Dendritic cell treated with granulocyte-macrophage colony-stimulating factor and Interleukin-4, amounts not matched to agents 40 ng/mL and 50 ng/mL, for 4 days (primary cell): Measurements from ENCODE around the gene MINDY4B.

Experiments used
- H3K27ac Mint-ChIP-seq: one replicate; pipeline ENCODE4 v1.8.0; 2022; ENCODE audit warnings: mild to moderate bottlenecking, mixed read lengths
- H3K27me3 Mint-ChIP-seq: one replicate; pipeline ENCODE4 v1.8.0; 2022; ENCODE audit warnings: mild to moderate bottlenecking, mixed read lengths
- H3K36me3 Mint-ChIP-seq: one replicate; pipeline ENCODE4 v1.8.0; 2022; ENCODE audit warnings: low read depth, mixed read lengths
- H3K4me1 Mint-ChIP-seq: one replicate; pipeline ENCODE4 v1.8.0; 2022; ENCODE audit warnings: low read depth, mixed read lengths
- H3K4me3 Mint-ChIP-seq: one replicate; pipeline ENCODE4 v1.8.0; 2022; ENCODE audit warnings: mild to moderate bottlenecking, moderate library complexity, mixed read lengths
- H3K9me3 Mint-ChIP-seq: one replicate; pipeline ENCODE4 v1.8.0; 2022; ENCODE audit warnings: mixed read lengths
- intact Hi-C: fragments of 100-400 bp; cut with micrococcal nuclease; formaldehyde crosslinking; loops from one replicate; pipeline ENCODE4 v1.15.0; 2022

MINDY4B gene

DNA sequence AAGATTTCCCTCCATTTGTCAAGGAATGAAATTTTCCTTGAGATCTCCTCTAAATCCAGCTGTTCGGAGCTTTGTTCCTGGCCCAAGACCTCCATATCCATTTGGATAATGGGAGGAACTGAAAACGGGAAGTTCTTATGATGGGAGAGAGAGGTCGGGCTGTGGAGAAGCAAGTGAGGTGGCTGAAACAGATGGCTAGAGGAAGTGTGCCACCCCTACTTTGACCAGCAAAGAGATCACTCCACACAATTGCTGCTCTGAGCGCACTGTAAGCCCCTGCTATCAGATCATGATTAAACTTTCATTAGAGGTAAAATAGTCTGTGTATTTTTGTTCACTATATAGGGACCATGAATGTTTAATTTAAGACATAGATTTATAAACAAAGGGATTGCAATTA lies at the start of gene MINDY4B:
TSS of gene MINDY4B (minus strand) at position 101 of the 400 bp plus-strand sequence. CDS start at position 101, 0 bp downstream.
- intact Hi-C loops = no loop called here
- no peak within 1 kb of the TSS for H3K4me3 Mint-ChIP-seq
- H3K4me1 Mint-ChIP-seq = peaks cover 7% of the 10 kb centered on the region
- H3K36me3 Mint-ChIP-seq = no peaks in the 10 kb centered on the region
- no peak within 1 kb of the TSS for H3K27ac Mint-ChIP-seq
- H3K9me3 Mint-ChIP-seq = no peaks in the 10 kb centered on the region
- peaks cover 2% of the 10 kb centered on the region for H3K27me3 Mint-ChIP-seq

DNA sequence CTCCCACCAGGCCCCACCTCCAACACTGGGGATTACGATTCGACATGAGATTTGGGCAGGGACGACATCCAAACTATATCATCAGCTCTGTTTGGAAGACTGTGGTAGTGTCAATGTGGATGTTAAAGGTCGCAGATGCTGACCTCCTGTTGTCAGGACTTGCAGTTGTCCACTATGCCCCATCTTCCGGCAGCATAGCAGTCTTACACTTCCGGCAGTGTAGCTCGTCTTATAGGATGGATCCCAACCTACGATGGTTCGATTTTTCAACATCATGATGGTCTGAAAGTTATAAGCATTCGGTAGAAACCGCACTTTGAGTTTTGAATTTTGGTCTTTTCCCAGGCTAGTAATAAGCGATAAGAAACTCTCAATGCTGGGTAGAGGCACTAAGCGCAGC lies 46.7 kb upstream of the MINDY4B start:
- no peaks in the 10 kb centered on the region for H3K9me3 Mint-ChIP-seq
- H3K27me3 Mint-ChIP-seq = peaks cover 1% of the 10 kb centered on the region
- no peak overlapping the region for H3K27ac Mint-ChIP-seq
- H3K4me3 Mint-ChIP-seq = no peak overlapping the region
- H3K36me3 Mint-ChIP-seq = no peaks in the 10 kb centered on the region
- intact Hi-C loops = no loop called here
- no peaks in the 10 kb centered on the region for H3K4me1 Mint-ChIP-seq

DNA sequence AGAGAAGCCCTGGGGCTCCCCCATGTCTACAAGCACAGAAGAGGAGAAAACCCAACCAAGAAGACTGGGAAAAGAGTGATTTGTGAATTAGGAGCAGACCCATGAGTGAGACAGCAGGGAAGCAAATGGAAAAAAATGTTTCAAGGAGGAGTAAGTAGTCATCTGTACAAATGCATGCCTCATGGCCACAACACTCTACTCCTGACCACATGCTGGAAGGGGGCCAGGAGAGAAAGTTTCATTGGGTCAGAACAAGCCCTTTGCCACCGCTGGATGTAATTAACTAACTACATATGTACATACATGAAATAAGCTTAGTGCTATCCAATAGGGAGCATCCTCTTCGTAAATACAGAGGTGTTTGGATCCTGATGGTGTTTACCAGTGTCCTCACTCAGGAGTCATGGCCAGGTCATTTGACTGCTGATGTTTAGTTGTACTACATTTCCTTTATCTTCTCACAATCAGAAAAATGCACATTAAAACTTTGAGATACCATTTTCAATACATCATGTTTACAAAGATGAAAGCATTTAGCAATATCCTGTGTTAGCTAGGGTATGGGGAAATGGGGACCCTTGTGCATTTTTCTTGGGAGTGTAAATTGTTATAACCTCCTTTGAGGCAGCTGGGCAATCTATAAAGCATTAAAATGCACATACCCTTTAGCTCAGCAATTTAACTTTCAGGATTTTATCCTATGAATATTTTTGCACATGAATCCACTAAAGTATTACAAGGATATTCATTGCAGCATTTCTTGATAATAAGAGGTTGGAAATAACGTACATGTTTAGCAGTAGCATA lies 40.2 kb upstream of the MINDY4B start:
- H3K27me3 Mint-ChIP-seq = no peaks in the 10 kb centered on the region
- H3K4me3 Mint-ChIP-seq = no peak overlapping the region
- H3K36me3 Mint-ChIP-seq = no peaks in the 10 kb centered on the region
- no peaks in the 10 kb centered on the region for H3K4me1 Mint-ChIP-seq
- no peak overlapping the region for H3K27ac Mint-ChIP-seq
- intact Hi-C loops = no loop called here
- H3K9me3 Mint-ChIP-seq = no peaks in the 10 kb centered on the region

DNA sequence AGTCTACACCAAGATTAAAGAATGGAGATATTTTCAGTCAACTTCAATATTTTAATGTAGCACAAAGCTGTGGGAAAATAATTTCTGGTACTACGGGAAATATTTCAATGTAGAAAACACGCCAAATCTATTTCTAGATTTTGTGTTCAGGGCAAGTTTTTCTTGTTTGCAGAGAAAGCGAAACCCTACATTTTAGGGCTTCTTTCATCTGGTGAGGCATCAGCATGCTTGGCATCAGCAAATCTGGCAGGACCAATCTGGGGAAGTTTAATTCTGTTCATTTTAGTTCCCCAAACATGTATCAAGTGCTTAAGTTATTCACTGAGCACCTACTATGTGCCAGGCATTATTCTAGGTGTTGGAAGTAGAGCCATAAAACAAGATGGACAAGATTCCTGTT lies 37.0 kb upstream of the MINDY4B start:
- Mint-ChIP-seq H3K27me3 (no peaks in the 10 kb centered on the region), H3K9me3 (no peaks in the 10 kb centered on the region), H3K36me3 (no peaks in the 10 kb centered on the region), H3K4me3 (no peak overlapping the region), H3K27ac (no peak overlapping the region), H3K4me1 (no peaks in the 10 kb centered on the region)
- intact Hi-C loops = no loop called here

DNA sequence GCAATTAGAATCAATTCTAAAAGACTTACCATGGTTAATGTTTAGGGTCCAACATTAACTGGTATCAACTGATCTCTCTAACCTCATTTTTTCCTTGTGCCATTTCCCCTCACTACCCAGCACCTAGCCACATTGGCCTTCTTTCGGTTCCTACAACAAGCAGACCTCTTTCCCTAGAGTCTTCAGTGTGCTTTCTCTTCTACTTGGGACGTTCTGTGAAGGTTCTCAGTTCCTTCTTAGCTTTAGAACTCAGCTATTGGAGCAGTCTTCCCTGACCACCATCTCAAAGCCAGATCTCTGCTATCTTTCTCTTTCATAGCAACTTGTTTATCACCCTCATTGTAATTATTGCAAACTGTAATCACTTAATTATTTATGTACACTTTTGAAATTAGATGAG lies 31.5 kb upstream of the MINDY4B start:
- H3K27me3 Mint-ChIP-seq = no peaks in the 10 kb centered on the region

DNA sequence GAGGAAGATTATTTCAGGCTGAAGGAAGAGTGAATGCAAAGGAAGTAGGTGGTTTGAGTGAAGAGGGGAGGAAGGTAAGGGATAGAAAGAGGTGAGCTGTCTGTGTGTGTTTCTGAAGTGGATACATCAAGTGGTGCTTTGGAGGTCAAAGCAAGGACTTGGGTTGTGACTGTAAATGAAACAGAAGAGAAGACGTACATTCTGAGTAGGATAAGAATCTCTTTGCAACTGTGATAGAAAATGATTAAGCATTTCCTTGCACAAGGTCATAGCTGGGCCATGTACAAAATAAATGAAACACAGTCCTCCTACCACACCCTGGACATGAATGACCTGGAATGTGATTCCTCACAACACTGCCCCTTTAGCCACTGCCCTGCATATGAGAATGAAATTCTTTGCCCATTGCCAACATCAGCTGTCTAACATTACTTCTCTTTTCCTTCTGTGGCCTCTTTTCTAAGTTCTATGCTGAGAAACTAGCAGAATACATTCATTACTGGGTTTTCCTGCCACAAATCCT lies 28.3 kb upstream of the MINDY4B start:
- Mint-ChIP-seq H3K27me3 (peaks cover 3% of the 10 kb centered on the region), H3K4me3 (no peak overlapping the region), H3K27ac (no peak overlapping the region), H3K9me3 (no peaks in the 10 kb centered on the region), H3K36me3 (no peaks in the 10 kb centered on the region), H3K4me1 (peaks cover 5% of the 10 kb centered on the region)
- intact Hi-C loops = no loop called here

More for the DNA sequence above, 31.5 kb upstream of the MINDY4B start:
- intact Hi-C loops = no loop called here
- H3K4me3 Mint-ChIP-seq = no peak overlapping the region
- H3K27ac Mint-ChIP-seq = no peak overlapping the region
- peaks cover 5% of the 10 kb centered on the region for H3K4me1 Mint-ChIP-seq
- no peaks in the 10 kb centered on the region for H3K36me3 Mint-ChIP-seq
- no peaks in the 10 kb centered on the region for H3K9me3 Mint-ChIP-seq

DNA sequence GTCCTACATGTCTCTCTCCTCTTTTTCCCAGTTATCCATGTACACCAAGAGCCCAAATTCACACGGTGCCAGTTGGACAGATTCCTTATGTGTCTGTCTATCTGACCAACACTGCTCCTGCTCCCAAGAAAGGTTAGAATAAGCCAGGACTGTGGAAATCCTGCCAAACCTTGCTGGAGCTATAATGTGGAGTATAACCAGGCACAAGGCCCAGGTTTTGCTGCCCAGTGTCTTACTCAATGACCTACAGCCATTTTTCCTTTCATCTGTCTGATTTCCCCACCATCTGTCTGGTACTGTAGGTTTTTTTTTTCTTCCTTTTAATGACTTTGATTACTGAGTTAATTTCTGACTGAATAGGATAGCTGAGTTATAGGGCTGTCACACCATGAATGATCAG lies 26.5 kb upstream of the MINDY4B start:
- Mint-ChIP-seq H3K27me3 (peaks cover 3% of the 10 kb centered on the region), H3K36me3 (no peaks in the 10 kb centered on the region), H3K4me3 (no peak overlapping the region), H3K27ac (no peak overlapping the region), H3K4me1 (peaks cover 3% of the 10 kb centered on the region), H3K9me3 (no peaks in the 10 kb centered on the region)
- intact Hi-C loops = no loop called here

DNA sequence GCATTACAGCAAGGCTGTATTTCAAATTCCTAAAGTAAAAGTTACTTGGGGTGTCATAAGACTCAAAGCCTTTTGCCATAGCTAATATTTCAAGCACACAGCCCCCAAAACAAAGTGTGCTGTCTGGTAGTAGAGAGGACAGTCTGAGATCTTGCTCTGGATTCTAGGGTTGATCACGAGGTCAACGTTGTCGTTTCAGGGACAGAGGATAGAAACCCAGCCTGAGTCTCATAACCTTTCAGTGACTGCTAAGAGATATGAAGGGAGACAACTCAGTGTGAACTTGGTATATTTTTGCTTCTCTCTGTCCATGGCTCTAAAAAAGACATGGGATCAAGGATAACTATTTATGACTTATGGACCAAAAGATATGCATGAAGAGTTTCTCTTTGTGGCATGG lies 25.6 kb upstream of the MINDY4B start:
- Mint-ChIP-seq H3K27me3 (peaks cover 3% of the 10 kb centered on the region), H3K4me1 (peaks cover 6% of the 10 kb centered on the region), H3K36me3 (no peaks in the 10 kb centered on the region), H3K9me3 (no peaks in the 10 kb centered on the region), H3K27ac (no peak overlapping the region), H3K4me3 (no peak overlapping the region)
- intact Hi-C loops = no loop called here

DNA sequence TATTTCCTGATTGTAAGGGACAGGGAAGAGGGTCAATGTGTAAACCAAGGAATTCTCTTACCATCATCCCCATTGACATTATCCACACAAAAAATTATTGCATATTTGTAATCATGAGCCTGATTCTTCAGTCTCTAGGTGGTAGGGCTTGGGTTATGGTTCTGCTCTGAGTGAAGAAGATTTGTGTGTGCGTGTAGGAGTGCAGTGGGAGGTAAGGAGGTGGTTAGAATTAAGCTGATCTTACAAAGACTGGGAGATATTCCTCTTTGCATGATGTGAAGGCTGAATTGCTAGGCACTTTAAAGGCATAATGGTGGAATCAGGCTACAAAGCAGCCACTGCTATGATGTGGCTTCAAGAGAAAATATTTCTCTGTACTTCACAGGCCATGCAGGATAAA lies 23.0 kb upstream of the MINDY4B start:
- intact Hi-C loops = no loop called here
- H3K27me3 Mint-ChIP-seq = peaks cover 3% of the 10 kb centered on the region
- H3K27ac Mint-ChIP-seq = no peak overlapping the region
- peaks cover 13% of the 10 kb centered on the region for H3K4me1 Mint-ChIP-seq
- no peak overlapping the region for H3K4me3 Mint-ChIP-seq
- H3K9me3 Mint-ChIP-seq = no peaks in the 10 kb centered on the region
- H3K36me3 Mint-ChIP-seq = no peaks in the 10 kb centered on the region

DNA sequence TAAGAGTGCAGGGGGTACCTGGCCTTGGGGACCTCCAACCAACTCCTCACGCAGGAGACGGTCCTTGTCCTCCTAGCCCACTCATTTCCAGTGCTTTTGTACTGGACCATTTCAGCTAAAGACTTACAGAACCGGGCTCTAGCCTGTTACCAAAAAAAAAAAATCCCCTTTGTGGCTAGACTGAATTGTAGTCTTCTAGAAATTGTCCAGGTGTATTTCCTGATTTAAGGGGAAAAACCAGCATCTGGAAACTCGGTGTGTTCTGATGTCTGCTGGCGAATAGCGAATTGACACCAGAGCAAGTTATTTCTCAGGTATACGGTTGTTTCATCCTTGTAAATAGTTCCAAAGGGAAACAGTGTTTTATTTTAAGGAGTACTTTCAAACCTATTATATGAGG lies 21.1 kb upstream of the MINDY4B start:
- Mint-ChIP-seq H3K36me3 (no peaks in the 10 kb centered on the region), H3K4me3 (peak overlapping the region; percentile 58), H3K27ac (peak overlapping the region; percentile 70), H3K27me3 (peaks cover 3% of the 10 kb centered on the region), H3K4me1 (peaks cover 13% of the 10 kb centered on the region), H3K9me3 (no peaks in the 10 kb centered on the region)
- intact Hi-C loops = no loop called here

DNA sequence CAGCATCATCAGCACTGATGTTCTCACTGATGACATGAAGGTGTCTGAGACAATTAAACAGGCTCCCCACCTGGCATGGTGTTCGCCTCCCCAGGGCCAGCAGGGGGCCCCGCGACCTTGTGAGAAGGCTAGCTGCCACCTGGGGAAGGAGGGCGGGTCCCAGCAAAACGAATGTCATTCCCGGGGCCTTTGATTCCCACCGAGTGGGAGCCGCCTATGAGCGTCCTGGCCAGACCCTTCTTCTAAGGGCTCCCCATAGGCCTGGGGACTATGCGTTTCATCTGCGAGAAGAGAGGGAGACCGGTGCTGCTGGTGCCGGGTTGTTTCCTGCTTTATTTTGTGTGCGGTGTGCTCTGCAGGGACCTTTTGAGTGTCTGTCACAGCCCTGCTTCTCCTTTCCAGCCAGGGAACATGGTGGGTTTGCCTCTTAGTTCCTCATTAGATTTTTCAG lies 20.5 kb upstream of the MINDY4B start:
- intact Hi-C loops = no loop called here
- Mint-ChIP-seq H3K9me3 (no peaks in the 10 kb centered on the region), H3K27ac (peak overlapping the region; percentile 70), H3K4me3 (peak overlapping the region; percentile 58), H3K27me3 (peaks cover 3% of the 10 kb centered on the region), H3K36me3 (no peaks in the 10 kb centered on the region), H3K4me1 (peaks cover 13% of the 10 kb centered on the region)

DNA sequence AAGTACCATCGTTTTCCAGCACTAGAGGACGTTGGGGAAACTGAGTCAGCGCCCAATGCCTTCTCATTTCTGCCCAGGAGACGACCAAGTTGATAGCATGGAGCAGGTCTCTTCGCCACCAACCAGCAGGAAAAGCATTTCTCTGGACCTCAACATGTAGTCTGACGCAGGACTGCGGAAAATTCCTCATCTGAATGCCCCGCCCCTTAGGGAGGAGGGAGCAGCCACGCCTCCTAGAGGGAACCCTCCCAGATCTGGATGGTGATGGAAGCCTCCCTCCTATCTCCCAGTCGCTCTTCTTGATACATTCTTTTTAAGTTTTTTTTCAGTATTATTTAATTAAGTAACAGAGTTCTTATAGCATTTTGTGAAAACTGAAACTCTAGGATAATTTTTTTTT lies 17.4 kb upstream of the MINDY4B start:
- intact Hi-C loops = no loop called here
- Mint-ChIP-seq H3K9me3 (no peaks in the 10 kb centered on the region), H3K27me3 (peaks cover 2% of the 10 kb centered on the region), H3K27ac (no peak overlapping the region), H3K4me1 (peaks cover 13% of the 10 kb centered on the region), H3K4me3 (no peak overlapping the region), H3K36me3 (no peaks in the 10 kb centered on the region)

DNA sequence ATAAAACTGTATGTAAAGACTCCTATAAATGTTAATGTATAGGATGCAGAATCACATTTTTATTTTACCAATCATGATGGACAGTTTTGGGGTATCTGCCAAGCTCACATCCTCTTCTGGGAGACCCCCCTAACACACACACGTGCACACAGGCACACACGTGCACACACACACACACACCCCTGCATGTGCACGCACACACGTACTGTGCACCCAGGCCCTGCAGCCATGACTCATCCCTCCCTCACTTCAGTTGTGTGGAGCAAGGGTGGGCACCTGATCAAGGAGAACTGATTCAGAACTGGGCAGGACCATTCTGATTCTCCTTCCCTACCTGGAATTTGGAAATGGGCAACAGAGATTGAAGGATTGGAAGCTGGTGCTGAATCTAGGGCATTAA lies 16.0 kb upstream of the MINDY4B start:
- H3K27ac Mint-ChIP-seq = no peak overlapping the region
- intact Hi-C loops = no loop called here
- peaks cover 2% of the 10 kb centered on the region for H3K27me3 Mint-ChIP-seq
- H3K9me3 Mint-ChIP-seq = no peaks in the 10 kb centered on the region
- H3K36me3 Mint-ChIP-seq = no peaks in the 10 kb centered on the region
- peaks cover 12% of the 10 kb centered on the region for H3K4me1 Mint-ChIP-seq
- no peak overlapping the region for H3K4me3 Mint-ChIP-seq

DNA sequence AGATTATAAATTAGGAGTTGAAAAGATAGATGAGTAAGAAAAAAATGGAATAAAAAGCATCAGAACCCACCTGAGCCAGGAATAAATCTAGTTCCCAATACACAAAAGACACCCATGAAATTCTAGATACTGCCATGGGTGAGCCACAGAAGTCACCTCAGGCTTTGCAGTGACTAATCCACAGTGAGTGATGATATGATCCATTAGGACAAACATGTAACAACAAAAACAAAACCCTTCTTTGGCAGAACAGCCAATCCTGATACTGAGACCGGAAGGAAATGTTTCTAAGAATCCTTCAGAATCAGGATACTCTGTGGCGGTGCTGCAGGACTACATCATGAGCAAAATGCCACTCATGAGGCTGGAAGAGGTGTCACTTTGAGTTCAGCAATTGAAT lies 15.0 kb upstream of the MINDY4B start:
- Mint-ChIP-seq H3K4me3 (no peak overlapping the region), H3K36me3 (no peaks in the 10 kb centered on the region), H3K4me1 (peaks cover 2% of the 10 kb centered on the region), H3K27me3 (peaks cover 2% of the 10 kb centered on the region), H3K9me3 (no peaks in the 10 kb centered on the region), H3K27ac (no peak overlapping the region)
- intact Hi-C loops = no loop called here

DNA sequence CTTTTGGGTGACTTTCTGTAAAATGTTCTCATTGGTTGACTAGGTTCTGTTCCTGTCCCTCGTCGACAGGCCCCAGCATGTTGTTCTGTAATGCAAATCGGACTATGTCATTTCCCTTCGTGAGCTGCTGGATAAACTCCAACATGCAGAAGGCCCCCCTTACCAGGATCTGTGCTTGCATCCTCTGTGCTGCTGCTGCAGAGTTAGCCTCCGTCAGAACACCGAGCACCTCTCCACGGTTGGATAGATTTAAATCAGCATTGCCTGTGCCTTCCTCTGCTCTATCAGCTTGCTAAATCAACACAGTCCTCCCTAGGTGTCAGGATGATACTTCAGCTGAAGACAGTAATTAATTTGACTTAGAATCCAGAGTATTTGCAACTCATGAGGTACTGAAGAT lies 12.7 kb upstream of the MINDY4B start:
- Mint-ChIP-seq H3K4me1 (peaks cover 6% of the 10 kb centered on the region), H3K36me3 (no peaks in the 10 kb centered on the region), H3K9me3 (no peaks in the 10 kb centered on the region), H3K27me3 (peaks cover 2% of the 10 kb centered on the region), H3K27ac (no peak overlapping the region), H3K4me3 (no peak overlapping the region)
- intact Hi-C loops = no loop called here
